ENCODE measurements around the gene OLFM1.
"Not testable (repeated sequence)": the region's sequence is repeated elsewhere in the genome, so short reads cannot be mapped to it uniquely, and the experiment has no call there.

The OLFM1 gene

GRCh38 chr9:135060461-135061116 lies 26.9 kb upstream of the OLFM1 start:
- DNase-seq = no peak

- no peak for DNase-seq
These were observed 26.0 kb upstream of the OLFM1 start for GRCh38 chr9:135061441-135061840.

- no peak for DNase-seq
These were observed 25.2 kb upstream of the OLFM1 start for GRCh38 chr9:135062254-135062653.

- not testable (repeated sequence) for DNase-seq
These were observed 24.0 kb upstream of the OLFM1 start for GRCh38 chr9:135063466-135063865.

GRCh38 chr9:135063888-135064287 lies 23.6 kb upstream of the OLFM1 start:
- DNase-seq = not testable (repeated sequence)

- no peak for DNase-seq
These were observed 22.3 kb upstream of the OLFM1 start for GRCh38 chr9:135065151-135065550.

GRCh38 chr9:135065804-135066203 lies 21.7 kb upstream of the OLFM1 start:
- DNase-seq = no peak

- no peak for DNase-seq
These were observed 21.2 kb upstream of the OLFM1 start for GRCh38 chr9:135066291-135066690.

- no peak for DNase-seq
These were observed 20.3 kb upstream of the OLFM1 start for GRCh38 chr9:135067096-135067710.

GRCh38 chr9:135068776-135069415 lies 18.6 kb upstream of the OLFM1 start:
- no peak for DNase-seq

- no peak for DNase-seq
These were observed 17.8 kb upstream of the OLFM1 start for GRCh38 chr9:135069558-135070197.

GRCh38 chr9:135070198-135070951 lies 17.1 kb upstream of the OLFM1 start:
- DNase-seq = no peak

- DNase-seq = no peak
These were observed 16.3 kb upstream of the OLFM1 start for GRCh38 chr9:135070964-135071735.

GRCh38 chr9:135073081-135073740 lies 14.3 kb upstream of the OLFM1 start:
- no peak for DNase-seq

GRCh38 chr9:135073741-135074305 lies 13.6 kb upstream of the OLFM1 start:
- no peak for DNase-seq

- DNase-seq = no peak
These were observed 12.9 kb upstream of the OLFM1 start for GRCh38 chr9:135074354-135075233.

- no peak for DNase-seq
These were observed 12.0 kb upstream of the OLFM1 start for GRCh38 chr9:135075234-135076142.

- no peak for DNase-seq
These were observed 11.2 kb upstream of the OLFM1 start for GRCh38 chr9:135076143-135076875.

Measured in activated CD8-positive, alpha-beta memory T cell treated with anti-CD3 and anti-CD28 coated beads for 24 hours (primary cell).